Neural crest cell (in vitro differentiated cells): ENCODE data around the gene LAMA3. TPM values are rescaled to one million over a fixed set of nuclear protein-coding genes. Genes with fewer than 3 reads are reported as not detected.

Source experiments
- DNase-seq: peaks from one replicate; pipeline ENCODE4 v3.0.0; 2021; ENCODE audit warnings: low read depth, mixed read lengths, low spot score
- H3K27ac Mint-ChIP-seq: one replicate; pipeline ENCODE4 v1.8.0; 2021; ENCODE audit warnings: mild to moderate bottlenecking, mixed read lengths; ENCODE audit not compliant: unreplicated experiment
- H3K27me3 Mint-ChIP-seq: 2 replicates; pipeline ENCODE4 v1.8.0; 2021; ENCODE audit warnings: low read depth, mild to moderate bottlenecking, mixed read lengths
- H3K36me3 Mint-ChIP-seq: 2 replicates; pipeline ENCODE4 v1.8.0; 2021; ENCODE audit warnings: low read depth, mild to moderate bottlenecking, mixed read lengths
- H3K4me1 Mint-ChIP-seq: 2 replicates; pipeline ENCODE4 v1.8.0; 2021; ENCODE audit warnings: mixed read lengths
- H3K4me3 Mint-ChIP-seq: one replicate; pipeline ENCODE4 v1.8.0; 2021; ENCODE audit warnings: mild to moderate bottlenecking, mixed read lengths
- H3K9me3 Mint-ChIP-seq: 2 replicates; pipeline ENCODE4 v1.8.0; 2021; ENCODE audit warnings: mixed read lengths
- CTCF ChIP-seq: fragments of 200-600 bp; sonication (generic); conservative IDR thresholded peaks from 2 replicates; pipeline ENCODE4 v1.5.0; 2021; ENCODE audit warnings: antibody characterized with exemption, mild to moderate bottlenecking
- total RNA-seq: library from RNA; stranded (reverse); gene quantifications from 2 replicates; pipeline ENCODE4 v1.2.1, GENCODE V29; 2021

The LAMA3 gene
- total RNA-seq, 1 donor from 2014 or later: 0.35 TPM

DNA sequence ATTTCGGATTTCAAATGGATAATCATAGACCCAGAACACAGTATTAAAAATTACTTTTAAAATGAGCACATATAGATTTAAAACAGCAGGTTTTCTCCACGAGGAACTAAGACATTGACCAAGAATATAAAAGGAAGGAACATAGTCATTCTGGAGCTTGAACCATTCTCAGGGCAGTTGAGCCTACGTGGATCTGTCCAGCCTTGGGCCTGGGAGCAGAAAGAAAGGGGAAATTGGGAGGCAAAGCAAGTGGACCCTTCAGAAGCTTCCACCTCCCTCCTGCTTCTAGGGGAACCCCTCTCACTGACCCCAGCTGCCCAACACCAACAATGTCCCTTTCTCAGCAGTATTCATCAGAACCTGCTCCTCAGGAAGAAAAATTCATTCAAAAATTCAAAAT, 293.9 kb downstream of the LAMA3 start:
- H3K4me1 Mint-ChIP-seq: peaks cover 20% of the 10 kb centered on the region
- no peak for TF ChIP-seq CTCF
- no peak overlapping the region for H3K27ac Mint-ChIP-seq
- H3K4me3 Mint-ChIP-seq: no peak overlapping the region
- DNase-seq: no peak
- no peaks in the 10 kb centered on the region for H3K36me3 Mint-ChIP-seq
- peaks cover 3% of the 10 kb centered on the region for H3K27me3 Mint-ChIP-seq
- no peaks in the 10 kb centered on the region for H3K9me3 Mint-ChIP-seq

- no peaks in the 10 kb centered on the region for H3K9me3 Mint-ChIP-seq
- H3K4me3 Mint-ChIP-seq: no peak overlapping the region
- H3K27me3 Mint-ChIP-seq: peaks cover 9% of the 10 kb centered on the region
- H3K27ac Mint-ChIP-seq: no peak overlapping the region
- TF ChIP-seq CTCF: no peak
- peaks cover 12% of the 10 kb centered on the region for H3K4me1 Mint-ChIP-seq
- no peak for DNase-seq
- H3K36me3 Mint-ChIP-seq: no peaks in the 10 kb centered on the region
Measured at GRCh38 chr18:23986600-23987359, 297.5 kb downstream of the LAMA3 start.

- Mint-ChIP-seq H3K4me1 (peaks cover 4% of the 10 kb centered on the region), H3K27me3 (peaks cover 9% of the 10 kb centered on the region), H3K36me3 (no peaks in the 10 kb centered on the region), H3K27ac (no peak overlapping the region), H3K9me3 (no peaks in the 10 kb centered on the region), H3K4me3 (no peak overlapping the region)
- no peak for DNase-seq
- TF ChIP-seq CTCF: no peak
Measured at GRCh38 chr18:23990474-23991410, 301.5 kb downstream of the LAMA3 start.

DNA sequence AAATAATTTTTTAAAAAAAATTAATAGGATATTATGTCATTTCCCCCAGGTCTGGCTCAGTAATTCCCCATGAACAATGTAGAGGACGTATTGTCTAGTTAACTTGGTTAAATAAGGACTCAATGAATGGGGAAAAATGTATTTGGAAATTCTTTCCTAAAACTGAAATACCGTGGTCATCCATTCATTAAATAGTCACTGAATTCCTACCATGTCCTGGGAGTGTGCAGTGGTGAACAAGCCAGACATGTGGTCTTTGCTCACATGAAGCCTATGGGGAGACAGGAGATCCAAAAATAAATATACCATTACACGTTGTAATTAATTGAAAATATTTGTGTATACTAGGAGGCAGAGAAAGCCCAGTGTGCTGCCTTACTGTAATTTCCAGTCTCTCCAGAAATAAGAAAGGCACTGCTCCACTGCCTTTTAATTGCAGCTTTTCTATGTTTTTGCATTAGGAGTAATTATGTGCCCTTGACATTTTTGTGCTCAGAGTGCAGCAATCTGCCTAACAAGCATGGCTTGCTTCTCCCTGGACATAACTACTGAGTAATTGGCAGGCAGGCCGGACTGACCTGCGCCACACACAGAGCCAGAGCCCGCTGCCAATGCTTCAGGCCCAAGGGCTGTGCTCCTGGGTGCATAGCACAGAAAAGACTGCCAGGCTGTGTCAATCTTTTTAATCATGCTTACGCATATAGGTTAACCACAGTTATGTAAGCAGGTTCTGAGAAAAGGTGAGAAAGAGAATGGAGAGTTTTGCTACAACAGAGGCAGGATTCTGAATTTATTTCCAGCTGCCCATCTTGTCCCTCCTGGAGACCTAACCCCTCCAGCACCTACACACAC, 303.1 kb downstream of the LAMA3 start:
- Mint-ChIP-seq H3K36me3 (no peaks in the 10 kb centered on the region), H3K4me1 (peaks cover 4% of the 10 kb centered on the region), H3K27ac (no peak overlapping the region), H3K9me3 (no peaks in the 10 kb centered on the region), H3K27me3 (peaks cover 9% of the 10 kb centered on the region), H3K4me3 (no peak overlapping the region)
- DNase-seq: no peak
- TF ChIP-seq CTCF: no peak

DNA sequence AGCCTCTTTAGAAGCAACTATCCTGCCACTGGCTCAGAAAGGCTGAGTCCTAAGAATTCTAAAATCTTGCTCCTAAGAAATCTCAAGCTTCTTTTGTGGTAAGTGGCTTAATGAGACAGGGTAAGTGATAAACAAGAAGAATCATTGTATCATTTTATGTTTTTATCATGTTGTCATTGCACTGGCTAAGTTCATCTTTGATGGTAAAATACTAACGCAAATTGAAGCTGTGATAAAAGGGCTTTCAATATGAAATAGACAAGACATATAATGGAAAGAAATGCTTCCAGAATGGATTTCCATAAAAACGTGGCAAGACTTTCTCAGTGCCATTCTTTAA, 303.7 kb downstream of the LAMA3 start:
- Mint-ChIP-seq H3K27me3 (peaks cover 8% of the 10 kb centered on the region), H3K4me1 (peaks cover 4% of the 10 kb centered on the region), H3K27ac (no peak overlapping the region), H3K9me3 (no peaks in the 10 kb centered on the region), H3K36me3 (no peaks in the 10 kb centered on the region), H3K4me3 (no peak overlapping the region)
- no peak for DNase-seq
- TF ChIP-seq CTCF: no peak
